ENCODE data around the gene LEKR1. TPM values are rescaled to one million over a fixed set of nuclear protein-coding genes. Genes with fewer than 3 reads are reported as not detected.

LEKR1 gene
- total RNA-seq, 2 experiments from 2014 or later = 0.40 to 1.1 TPM

DNA sequence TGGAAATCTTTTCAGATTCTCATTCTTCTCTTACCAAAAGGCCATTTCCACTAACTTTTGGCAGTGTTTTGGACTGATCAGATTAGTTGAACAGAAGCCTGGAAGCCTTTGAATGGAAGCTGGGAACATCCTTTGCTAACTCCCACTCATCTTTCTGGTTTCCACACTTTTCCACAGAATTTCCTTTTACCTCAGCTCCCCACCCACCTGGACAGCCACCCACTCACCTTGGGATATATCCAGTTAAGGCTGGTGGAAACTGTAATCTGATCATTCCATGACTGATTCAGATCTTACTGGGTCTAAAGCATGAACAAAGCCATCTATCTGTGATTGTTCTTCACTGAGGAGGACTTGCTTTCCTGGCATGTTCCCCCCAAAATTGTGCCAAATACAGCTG lies 214.3 kb downstream of the LEKR1 start:
- Mint-ChIP-seq H3K9me3 (no peaks in the 10 kb centered on the region), H3K27ac (no peak overlapping the region), H3K36me3 (ENCODE audit: low read depth) (no peaks in the 10 kb centered on the region), H3K4me1 (ENCODE audit: low read depth) (no peaks in the 10 kb centered on the region), H3K27me3 (peaks cover 10% of the 10 kb centered on the region), H3K4me3 (no peak overlapping the region)
- DNase-seq (no peak), ATAC-seq (no peak)
- intact Hi-C loops (cut with micrococcal nuclease) = no loop called here
- CTCF ChIA-PET = interaction anchor here (1.1 kb wide), 1 partner anchor 32 kb away, joined by 5 read pairs; no protein-coding TSS in a partner anchor
- TF ChIP-seq CTCF (IDR thresholded peaks at IDR 0.05) = no peak
- POLR2A ChIA-PET = no interaction called here

DNA sequence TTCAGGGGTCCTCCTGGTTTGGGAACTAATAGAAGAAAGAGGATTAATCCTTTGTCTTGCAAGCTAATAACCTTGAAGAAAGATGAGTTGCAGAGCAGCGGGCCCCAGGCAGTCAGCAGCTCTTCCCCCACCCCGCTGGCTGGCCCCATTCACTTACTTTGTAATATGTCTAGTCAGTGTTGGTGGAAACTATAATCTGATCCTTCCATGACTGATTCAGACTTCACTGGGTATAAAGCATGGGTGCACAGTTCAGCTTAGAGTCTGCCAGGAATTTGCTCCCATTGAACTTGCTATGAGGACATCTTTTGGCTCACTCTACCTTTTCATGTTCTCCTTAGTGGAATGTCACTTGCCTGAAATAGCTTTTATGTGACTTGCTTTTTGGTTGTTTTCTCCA lies 216.1 kb downstream of the LEKR1 start:
- POLR2A ChIA-PET = no interaction called here
- no peak for TF ChIP-seq CTCF (IDR thresholded peaks at IDR 0.05)
- Mint-ChIP-seq H3K36me3 (ENCODE audit: low read depth) (no peaks in the 10 kb centered on the region), H3K27me3 (peaks cover 10% of the 10 kb centered on the region), H3K4me1 (ENCODE audit: low read depth) (no peaks in the 10 kb centered on the region), H3K4me3 (no peak overlapping the region), H3K27ac (no peak overlapping the region), H3K9me3 (no peaks in the 10 kb centered on the region)
- CTCF ChIA-PET = no interaction called here
- intact Hi-C loops (cut with micrococcal nuclease) = no loop called here
- DNase-seq (no peak), ATAC-seq (no peak)

DNA sequence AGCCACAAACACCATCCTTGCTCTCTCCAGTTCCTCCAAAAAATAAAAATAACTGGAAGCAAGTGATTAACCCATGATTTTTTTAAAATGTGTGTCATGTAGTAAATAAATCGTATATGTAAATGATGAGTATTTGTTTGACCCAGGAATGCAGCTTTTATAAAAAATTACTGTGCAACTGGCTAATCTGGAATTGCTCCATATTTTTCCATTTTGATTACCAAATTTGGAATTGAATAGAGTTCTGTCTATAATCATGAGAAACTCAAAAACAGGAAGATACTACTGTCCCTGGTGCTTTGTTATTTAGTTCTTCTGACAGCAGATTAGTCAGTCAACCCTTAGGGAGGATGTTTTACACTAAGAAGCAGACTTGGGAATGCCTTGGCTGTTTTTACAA lies 217.6 kb downstream of the LEKR1 start:
- Mint-ChIP-seq H3K27me3 (peaks cover 7% of the 10 kb centered on the region), H3K27ac (no peak overlapping the region), H3K36me3 (ENCODE audit: low read depth) (no peaks in the 10 kb centered on the region), H3K4me1 (ENCODE audit: low read depth) (no peaks in the 10 kb centered on the region), H3K9me3 (no peaks in the 10 kb centered on the region), H3K4me3 (no peak overlapping the region)
- POLR2A ChIA-PET = no interaction called here
- TF ChIP-seq CTCF (IDR thresholded peaks at IDR 0.05) = no peak
- DNase-seq (no peak), ATAC-seq (no peak)
- intact Hi-C loops (cut with micrococcal nuclease) = no loop called here
- CTCF ChIA-PET = no interaction called here

DNA sequence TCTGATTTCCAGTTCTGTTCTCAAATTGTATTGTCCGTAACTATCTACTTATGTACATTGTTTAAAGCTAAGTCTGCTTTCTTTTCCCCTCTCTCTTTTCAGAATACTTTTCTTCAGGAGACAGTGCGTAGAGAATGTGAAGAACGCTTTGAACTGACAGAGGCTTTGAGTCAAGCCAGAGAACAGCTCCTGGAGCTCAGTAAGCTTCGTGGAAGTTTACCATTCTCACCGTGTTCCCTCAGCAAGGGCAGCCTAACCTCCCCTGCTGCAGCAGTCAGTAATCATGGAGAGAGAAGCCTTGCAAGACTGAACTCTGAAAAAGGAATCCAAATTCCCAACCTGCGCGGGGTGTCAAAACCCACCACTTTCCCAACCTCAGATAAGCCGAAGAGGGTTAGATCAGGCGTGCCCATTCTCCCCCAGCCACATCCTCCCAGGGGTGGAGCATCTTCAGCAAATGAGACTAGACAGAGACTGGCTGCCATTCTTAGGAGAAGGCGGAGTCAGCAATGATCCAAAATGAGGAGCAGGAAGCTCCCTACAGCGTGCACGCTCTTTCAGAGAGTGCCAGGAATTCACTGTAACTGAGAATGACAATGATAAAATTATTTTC lies 219.2 kb downstream of the LEKR1 start:
- intact Hi-C loops (cut with micrococcal nuclease) = no loop called here
- Mint-ChIP-seq H3K36me3 (ENCODE audit: low read depth) (no peaks in the 10 kb centered on the region), H3K4me3 (no peak overlapping the region), H3K27ac (no peak overlapping the region), H3K4me1 (ENCODE audit: low read depth) (no peaks in the 10 kb centered on the region), H3K9me3 (no peaks in the 10 kb centered on the region), H3K27me3 (peaks cover 8% of the 10 kb centered on the region)
- no peak for TF ChIP-seq CTCF (IDR thresholded peaks at IDR 0.05)
- POLR2A ChIA-PET = no interaction called here
- ATAC-seq = no peak
- DNase-seq = no peak
- CTCF ChIA-PET = no interaction called here

DNA sequence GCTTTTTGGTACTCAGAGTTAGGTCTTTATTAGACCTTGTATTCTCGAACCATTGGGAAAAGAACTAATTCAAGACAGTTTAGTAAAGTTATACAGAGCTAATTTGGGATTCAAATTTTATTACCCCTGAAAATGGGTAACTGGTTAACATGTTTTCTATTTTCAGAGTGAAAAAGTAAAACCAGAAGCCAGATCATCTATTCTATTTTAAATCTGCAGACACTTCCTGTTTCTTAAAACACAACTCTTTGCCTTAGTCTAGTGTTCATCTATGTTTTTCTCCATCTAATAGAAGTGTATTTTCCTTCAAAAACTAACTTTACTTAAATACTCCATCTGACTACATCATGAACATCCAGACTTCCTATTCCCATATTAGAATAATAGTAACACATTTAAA lies 220.4 kb downstream of the LEKR1 start:
- no peak for TF ChIP-seq CTCF (IDR thresholded peaks at IDR 0.05)
- no peaks in the 10 kb centered on the region for H3K36me3 Mint-ChIP-seq (ENCODE audit: low read depth)
- no peak overlapping the region for H3K4me3 Mint-ChIP-seq
- no peaks in the 10 kb centered on the region for H3K9me3 Mint-ChIP-seq
- no peak for DNase-seq
- intact Hi-C loops (cut with micrococcal nuclease) = no loop called here
- H3K27ac Mint-ChIP-seq = no peak overlapping the region
- peaks cover 6% of the 10 kb centered on the region for H3K27me3 Mint-ChIP-seq
- ATAC-seq = no peak
- H3K4me1 Mint-ChIP-seq (ENCODE audit: low read depth) = no peaks in the 10 kb centered on the region
- ChIA-PET CTCF (no interaction called here), POLR2A (no interaction called here)
